GM18526 (cell line): ENCODE results near the gene TBCD.

Experiments used
- POLR2A ChIP-seq: IDR thresholded peaks from 3 replicates; pipeline ENCODE4 v1.6.1; 2011; ENCODE audit not compliant: insufficient read length; ENCODE audit errors: extremely low read depth

Gene TBCD

DNA sequence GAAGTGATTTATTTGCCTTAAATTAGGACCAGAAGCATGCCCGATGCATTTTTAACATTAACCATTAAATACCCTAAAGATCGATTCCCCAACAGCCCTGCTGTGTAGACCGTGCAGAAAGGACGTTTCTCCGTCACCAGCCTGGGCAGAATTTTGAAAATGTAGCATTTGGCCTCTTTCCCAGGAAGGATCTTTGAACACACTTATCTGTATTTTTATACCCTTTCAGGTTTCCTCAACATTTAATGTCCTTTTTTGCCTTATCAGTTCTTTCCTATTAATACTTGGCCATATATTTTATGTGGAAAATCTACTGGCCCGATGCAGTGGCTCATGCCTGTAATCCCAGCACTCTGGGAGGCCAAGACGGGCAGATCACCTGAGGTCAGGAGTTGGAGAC is 142.5 kb downstream of the TBCD start:
- TF ChIP-seq POLR2A: no peak

DNA sequence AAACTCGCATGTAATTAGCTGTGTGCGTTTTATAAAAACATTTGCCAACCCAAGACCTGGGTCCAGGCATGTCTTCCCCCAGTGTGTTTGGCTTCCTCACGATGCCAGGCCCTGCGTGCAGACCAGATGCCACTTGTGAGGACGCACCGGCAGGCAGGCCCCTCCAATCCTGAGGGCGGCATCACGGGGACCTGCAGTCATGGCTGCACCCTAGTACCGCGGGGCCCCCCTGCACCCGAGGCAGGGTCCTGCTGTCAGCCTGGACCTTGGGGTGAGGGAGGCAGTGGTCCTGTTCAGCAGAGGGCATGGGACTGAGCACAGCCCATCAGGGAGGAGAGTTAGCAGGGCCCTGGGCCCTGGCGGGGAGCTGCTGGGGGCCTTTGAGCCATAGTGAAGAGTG is 143.2 kb downstream of the TBCD start:
- no peak for TF ChIP-seq POLR2A

DNA sequence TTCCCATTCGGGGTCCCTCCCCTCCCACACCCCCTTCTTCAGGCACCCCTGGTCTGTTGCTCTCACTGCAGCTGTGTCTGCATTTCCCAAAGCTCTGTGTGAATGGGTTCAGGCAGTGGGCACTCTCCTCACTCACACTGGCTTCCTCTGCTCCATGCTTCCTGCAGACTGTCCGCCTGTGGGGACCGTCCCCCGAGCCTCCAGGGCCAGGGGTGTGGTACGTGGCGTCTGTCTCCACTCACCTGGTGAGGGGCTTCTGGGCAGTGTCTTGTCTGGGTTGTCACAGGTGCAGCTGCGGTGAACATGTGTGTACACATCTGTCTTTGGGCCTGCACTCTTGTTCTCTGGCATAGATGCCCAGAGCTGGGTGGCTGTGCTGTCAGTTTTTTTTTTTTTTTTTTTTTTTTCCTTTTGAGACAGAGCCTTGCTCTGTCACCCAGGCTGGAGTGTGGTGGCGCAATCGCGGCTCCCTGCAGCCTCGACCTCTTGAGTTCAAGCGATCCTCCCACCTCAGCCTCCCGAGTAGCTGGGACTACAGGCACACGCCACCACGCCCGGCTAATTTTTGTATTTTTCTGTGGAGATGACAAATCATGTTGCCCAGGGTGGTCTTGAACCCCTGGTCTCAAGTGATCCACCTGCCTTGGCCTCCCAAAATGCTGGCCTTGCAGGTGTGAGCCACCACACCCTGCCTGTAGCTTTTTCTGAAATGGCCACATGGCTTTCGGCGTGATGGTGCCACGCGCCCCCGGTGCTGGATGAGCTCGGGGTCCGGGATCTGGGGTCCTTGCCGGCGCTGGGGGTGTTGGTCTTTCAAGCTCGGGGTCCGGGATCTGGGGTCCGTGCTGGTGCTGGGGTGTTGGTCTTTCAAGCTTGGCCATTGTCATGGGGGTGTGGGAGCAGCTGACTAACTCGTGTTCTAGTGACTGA is 144.5 kb downstream of the TBCD start:
- no peak for TF ChIP-seq POLR2A

DNA sequence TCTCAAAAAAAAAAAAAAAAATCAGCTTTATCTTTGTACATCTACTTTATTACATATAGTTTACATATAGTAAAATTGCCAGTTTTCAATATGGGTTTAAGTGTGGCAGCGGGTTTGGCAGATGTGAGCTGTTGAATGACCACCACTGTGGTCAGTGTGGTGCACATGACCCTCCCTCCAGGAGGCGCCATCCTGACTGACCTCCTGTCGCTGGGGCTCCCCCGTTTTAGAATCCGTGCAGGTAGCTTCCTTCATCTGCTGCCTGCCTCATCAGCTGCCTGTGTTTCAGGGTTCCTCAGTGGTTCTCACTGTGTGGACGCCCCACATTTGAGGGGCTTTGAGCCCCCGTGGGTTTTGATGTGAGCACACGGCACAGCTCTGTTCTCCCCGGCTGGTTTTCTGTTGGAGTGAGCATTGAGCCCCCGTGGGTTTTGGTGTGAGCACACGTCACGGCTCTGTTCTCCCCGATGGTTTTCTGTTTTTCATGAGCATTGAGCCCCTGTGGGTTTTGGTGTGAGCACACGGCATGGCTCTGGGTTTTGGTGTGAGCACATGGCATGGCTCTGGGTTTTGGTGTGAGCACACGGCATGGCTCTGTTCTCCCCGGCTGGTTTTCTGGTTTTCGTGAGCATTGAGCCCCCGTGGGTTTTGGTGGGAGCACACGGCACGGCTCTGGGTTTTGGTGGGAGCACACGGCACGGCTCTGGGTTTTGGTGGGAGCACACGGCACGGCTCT is 145.8 kb downstream of the TBCD start:
- TF ChIP-seq POLR2A: no peak

DNA sequence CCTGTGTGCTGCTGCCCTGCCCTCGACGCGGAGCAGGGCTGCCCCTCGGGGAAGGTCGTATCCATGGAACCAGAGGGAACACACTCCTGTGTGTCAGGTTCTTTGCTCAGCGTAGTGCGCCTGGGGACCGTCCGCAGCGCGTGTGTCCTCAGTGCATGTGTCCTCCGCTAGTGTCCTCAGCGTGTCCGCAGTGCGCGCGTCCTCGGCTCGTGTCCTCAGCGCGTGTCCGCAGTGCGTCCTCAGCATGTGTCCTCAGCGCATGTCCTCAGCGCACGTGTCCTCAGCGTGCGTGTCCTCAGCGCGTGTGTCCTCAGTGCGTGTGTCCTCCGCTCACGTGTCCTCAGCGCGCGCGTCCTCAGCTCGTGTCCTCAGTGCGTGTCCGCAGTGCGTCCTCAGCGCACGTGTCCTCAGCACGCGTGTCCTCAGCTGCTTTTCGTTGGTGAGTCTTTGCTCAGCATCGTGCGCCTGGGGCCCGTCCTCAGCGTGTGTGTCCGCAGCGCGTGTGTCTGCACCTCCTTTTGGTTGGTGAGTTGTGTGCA is 147.2 kb downstream of the TBCD start:
- no peak for TF ChIP-seq POLR2A

DNA sequence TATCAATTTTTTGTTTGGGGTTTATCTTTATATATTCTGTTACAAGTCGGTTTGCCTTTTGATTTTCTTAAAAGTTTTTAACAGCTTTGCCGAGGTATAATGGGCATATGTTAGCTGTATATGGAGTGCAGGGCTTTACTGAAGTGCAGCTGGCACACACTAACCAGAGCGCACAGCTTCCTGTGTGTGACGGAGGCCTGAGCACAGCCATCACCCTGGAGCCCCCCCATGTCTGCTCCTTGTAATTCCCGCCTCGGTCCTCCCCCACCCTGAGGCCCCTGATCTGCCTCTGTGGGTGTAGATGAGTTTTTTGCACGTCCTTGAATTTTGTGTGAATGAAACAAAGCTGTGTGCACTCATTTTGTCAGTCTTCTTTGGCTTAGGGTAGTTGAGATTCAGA is 148.1 kb downstream of the TBCD start:
- no peak for TF ChIP-seq POLR2A

DNA sequence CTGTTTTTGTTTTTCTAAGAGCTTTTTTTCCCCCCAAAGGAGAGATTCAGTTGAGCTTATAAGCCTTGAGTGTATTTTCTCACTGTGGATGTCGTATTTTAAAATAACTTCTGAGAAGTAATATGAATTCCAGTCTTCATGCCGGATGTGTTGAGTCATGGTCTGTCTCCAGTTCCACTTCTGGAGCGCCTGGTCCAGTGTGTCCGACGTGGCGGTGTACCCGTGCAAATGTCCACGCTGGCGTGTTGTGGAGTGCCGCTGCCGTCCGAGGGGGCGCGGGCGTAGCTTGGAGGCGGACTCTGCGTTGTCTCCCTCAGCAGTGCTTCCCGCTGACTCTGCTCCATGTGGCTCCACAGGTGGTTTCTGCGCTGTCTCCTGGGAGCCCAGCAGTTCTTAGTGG is 148.9 kb downstream of the TBCD start:
- no peak for TF ChIP-seq POLR2A

DNA sequence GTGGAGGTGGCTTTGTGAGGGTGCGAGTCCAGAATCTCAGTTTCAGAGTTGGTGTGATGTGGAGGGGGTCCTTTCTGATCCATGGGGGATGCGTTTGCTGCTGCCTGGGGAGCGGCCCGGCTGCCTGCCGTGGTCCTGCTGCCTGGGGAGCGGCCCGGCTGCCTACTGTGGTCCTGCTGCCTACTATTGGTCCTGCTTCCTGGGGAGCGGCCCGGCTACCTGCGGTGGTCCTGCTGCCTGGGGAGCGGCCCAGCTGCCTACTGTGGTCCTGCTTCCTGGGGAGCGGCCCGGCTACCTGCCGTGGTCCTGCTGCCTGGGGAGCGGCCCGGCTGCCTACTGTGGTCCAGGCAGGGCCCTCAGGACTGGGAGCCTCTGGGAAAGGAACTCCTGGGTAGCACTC is 149.5 kb downstream of the TBCD start:
- TF ChIP-seq POLR2A: no peak

DNA sequence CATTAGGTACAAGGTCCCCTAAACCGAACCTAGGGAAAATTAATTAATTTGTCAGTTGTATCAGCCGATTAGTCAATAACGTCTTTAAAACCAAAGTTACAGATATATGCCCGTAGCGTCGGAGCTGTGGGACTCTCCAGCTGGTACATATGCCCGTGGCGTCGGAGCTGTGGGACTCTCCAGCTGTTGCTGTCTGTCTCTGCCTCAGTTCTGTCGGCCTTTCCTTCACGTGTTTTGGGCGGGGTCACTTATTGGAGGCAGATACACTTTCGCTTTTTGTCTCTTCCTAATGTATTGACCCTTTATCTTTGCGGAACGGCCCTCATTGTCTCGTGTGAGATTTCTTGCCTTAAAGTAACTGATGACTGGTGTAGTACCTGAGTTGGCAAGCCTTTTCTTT is 150.0 kb downstream of the TBCD start:
- TF ChIP-seq POLR2A: no peak

DNA sequence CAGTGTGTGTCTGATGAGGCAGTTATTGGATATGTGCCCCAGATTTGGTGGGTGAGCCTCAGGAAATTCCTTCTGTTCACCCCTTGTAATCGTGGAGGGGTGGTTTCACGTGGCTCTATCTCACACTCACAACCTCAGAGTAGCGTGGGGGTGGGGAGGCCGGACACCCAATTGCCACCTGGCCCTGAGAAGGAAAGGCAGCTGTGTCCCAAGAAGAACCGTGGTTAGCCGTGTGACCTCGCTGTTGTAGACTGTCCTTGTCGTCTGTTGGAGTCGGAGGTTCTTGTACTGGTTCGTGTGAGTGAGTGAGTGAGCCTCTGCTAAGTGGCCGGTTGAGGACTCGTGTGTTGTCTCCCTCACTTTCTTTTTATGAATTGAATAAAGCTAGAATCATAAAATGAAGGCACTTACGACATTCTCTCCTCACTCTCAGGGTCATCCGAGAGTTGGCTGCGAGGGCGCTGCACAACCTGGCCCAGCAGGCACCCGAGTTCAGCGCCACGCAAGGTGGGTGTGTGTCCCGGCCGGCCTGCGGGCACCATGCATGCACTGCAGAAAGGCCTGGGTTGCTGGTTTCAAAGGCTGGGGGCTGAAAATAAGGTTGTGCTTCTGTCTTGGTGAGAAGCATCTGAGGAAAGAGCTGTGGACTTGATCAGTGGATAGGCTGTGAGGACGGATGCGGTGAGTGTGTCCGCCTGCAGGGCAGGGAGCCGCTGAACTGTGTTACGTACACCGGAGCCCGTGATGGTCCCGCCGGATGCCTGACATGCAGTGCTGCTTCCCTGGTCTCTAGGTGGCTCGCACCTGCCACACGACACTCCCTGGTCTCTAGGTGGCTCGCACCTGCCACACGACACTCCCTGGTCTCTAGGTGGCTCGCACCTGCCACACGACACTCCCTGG is 151.4 kb downstream of the TBCD start:
- no peak for TF ChIP-seq POLR2A

DNA sequence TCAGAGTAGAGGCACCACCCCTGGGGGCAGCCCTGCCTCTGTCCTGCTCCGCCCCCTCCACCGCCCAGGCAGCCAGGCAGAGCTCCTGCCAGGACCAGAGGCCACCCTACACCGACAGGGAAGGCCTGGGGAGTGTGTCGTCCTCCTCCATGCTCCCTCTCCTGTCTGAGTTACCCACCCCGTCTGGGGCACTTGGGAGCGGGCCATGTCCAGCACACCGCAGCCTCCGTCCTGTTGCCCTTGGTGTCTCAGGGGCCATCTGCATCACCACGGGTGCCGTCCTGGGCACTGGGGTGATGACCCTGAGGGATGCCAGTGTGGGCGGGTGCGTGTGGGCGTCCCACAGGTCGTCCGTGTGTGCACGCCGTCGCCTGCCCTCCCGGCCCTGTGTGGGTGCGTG is 153.3 kb downstream of the TBCD start:
- no peak for TF ChIP-seq POLR2A

DNA sequence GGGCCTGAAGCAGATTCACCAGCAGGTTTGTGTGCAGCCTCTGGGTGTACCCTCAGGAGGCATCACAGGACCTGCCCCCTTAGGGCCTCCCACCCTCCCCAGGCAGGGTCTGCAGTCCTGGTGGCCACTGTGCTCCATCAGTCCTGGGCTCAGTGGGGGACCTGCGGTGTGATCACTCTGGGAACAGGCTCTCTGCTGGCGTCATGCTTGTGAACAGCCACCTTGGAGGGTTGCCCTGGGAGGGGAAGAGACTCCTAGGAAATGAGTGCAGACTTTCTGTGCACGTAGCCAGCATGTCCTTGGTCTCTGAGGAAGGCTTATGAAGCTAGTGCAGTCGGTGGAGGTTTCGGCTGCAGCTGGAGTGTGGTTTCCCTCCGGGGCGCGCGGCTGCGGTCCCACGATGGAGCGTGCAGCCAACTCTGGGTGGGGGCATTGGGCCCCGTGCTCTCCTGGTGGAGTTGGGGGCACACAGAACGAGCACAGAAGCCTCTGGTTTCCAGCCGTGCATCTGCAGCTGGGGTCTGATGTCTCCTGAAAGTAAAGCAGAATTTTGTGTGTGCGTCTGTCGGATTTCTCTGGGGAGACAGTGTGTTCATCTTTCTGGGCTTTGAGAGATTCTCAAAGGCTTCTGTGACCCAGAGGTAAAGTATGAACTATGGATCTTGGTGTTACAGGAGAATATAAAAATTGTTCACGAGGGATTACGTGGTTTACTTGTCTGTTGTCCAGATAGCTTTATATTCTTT is 156.1 kb downstream of the TBCD start:
- TF ChIP-seq POLR2A: no peak

DNA sequence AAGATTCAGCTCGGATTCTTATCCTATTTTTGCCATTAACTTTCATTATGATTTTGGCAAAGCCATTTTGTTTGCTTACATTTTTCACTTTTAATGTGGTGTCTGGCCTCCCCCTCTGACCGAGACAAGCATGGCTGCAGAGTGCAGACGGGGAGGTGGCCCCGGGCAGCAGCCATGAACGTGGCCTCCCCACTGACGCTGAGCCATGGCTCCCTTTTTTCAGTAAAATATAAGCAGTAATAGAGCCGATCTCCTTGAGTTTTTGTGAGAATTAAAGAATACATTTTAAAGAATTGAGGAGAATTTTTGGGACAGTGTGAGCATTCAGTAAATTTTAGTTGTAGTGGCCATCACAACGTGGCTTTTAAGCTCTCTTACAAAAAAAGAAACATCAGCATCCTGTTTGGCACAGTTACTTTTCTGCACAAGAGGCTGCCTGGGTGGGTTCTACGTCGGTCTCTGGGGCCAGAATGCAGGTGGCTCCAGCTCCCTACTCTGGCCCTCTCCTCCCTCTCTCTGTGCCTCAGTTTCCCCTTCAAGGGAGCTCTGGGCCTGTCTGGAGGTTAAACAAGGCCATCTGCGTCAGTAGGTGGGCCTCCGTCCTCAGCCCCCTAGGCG is 156.8 kb downstream of the TBCD start:
- TF ChIP-seq POLR2A: no peak

DNA sequence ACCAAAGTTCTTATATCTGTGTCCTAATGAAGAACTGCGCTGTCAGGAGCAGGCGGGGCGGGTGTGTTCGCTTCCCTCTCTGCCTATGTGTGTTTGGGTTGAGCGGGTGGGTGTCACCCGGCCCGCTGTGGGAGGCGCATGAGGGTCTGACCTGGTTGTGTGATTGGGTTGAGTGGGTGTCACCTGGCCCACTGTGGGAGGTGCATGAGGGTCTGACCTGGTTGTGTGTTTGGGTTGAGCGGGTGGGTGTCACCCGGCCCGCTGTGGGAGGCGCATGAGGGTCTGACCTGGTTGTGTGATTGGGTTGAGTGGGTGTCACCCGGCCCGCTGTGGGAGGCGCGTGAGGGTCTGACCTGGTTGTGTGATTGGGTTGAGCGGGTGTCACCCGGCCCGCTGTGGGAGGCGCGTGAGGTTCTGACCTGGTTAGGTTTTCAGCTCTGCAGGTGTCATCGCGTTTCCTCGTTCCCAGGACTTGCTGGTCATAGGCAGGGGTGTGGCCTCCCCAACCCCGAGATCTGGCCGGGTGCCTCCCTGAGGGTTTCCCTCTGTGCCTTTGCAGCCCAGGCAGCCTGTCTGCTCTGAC is 157.5 kb downstream of the TBCD start:
- no peak for TF ChIP-seq POLR2A

DNA sequence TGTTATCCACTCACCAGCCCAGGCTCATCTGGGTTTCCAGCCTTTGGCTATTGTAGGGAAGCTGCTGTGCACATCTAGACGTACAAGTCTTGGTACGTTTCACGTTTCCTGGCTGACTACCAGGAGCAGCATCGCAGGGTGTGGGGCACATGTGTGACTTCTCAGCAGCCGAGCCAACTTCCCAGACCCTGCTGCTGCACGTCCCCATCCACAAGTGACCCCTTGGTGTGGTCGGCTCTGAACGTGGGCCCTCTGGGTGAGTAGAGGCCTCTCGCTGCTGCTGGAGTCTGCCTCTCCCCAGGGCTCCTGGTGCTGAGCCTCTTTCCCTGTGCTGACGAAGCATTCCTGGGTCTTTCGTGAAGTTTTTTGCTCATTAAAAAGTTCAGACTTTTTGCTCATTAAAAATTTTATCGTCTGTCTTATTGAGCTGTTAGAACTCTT is 158.2 kb downstream of the TBCD start:
- no peak for TF ChIP-seq POLR2A
